ENCODE results near the gene PER1. TPM values are rescaled to one million over a fixed set of nuclear protein-coding genes. Genes with fewer than 3 reads are reported as not detected.

PER1 gene
- total and polyA plus RNA-seq, 4 donors: 34.3 to 297 (median 173) TPM

DNA sequence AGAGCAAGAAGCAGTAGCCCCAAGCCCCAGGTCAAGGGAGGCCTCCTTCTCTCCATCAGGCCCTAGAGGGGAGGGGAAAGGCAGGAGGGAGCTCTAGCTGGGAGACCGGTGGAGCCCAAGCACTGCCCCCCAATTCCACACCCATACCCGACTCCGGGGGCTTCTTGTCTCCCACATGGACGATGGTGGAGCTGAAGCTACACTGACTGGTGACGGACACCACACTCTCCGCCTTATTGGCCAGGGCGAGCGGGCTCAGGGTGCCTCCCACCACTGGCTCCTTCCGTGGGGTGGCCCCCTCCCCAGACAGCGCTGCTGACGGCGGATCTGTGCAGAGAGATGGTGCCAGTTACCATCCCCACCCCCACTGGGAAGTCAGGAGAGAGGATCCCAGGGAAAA is 6.4 kb downstream of the PER1 start:
- Histone ChIP-seq H3K4me3 (ENCODE audit: low read length in 2 of 2) (no peak overlapping the region), H3K27ac (ENCODE audit: low read depth in 1 of 2, low read length in 2 of 2) (no peak overlapping the region), H3K4me1 (ENCODE audit: control insufficient read depth in 1 of 2, insufficient read depth in 2 of 2, low read length in 2 of 2) (no peaks in the 10 kb centered on the region), H3K36me3 (ENCODE audit: control insufficient read depth in 1 of 2, insufficient read depth in 2 of 2, low read length in 1 of 2) (peaks cover 7 to 65% of the 10 kb centered on the region in 2 donors), H3K9me3 (ENCODE audit: control insufficient read depth, low read length) (no peaks in the 10 kb centered on the region), H3K27me3 (ENCODE audit: control insufficient read depth in 1 of 2, insufficient read depth in 2 of 2, low read length in 1 of 2) (no peaks in the 10 kb centered on the region)
- ATAC-seq (ENCODE audit: low FRiP score): no peak
- WGBS, 2 donors: 88 to 92% methylated on average over 12 of the region's 12 CpGs
- intact Hi-C loops (cut with DNase I): no loop called here
- no peak for DNase-seq

GRCh38 chr17:8144401-8145231 is 7.6 kb downstream of the PER1 start:
- Histone ChIP-seq H3K27ac (ENCODE audit: low read depth in 1 of 2, low read length in 2 of 2) (no peak overlapping the region), H3K4me1 (ENCODE audit: control insufficient read depth in 1 of 2, insufficient read depth in 2 of 2, low read length in 2 of 2) (no peaks in the 10 kb centered on the region), H3K36me3 (ENCODE audit: control insufficient read depth in 1 of 2, insufficient read depth in 2 of 2, low read length in 1 of 2) (peaks cover 7 to 66% of the 10 kb centered on the region in 2 donors), H3K4me3 (ENCODE audit: low read length in 2 of 2) (no peak overlapping the region), H3K9me3 (ENCODE audit: control insufficient read depth, low read length) (no peaks in the 10 kb centered on the region), H3K27me3 (ENCODE audit: control insufficient read depth in 1 of 2, insufficient read depth in 2 of 2, low read length in 1 of 2) (no peaks in the 10 kb centered on the region)
- intact Hi-C loops (cut with DNase I): no loop called here
- no peak for DNase-seq
- WGBS, 2 donors: 84% methylated on average over 15 of the region's 15 CpGs
- ATAC-seq (ENCODE audit: low FRiP score): no peak

- Histone ChIP-seq H3K4me1 (ENCODE audit: control insufficient read depth in 1 of 2, insufficient read depth in 2 of 2, low read length in 2 of 2) (no peaks in the 10 kb centered on the region), H3K27ac (ENCODE audit: low read depth in 1 of 2, low read length in 2 of 2) (no peak overlapping the region), H3K27me3 (ENCODE audit: control insufficient read depth in 1 of 2, insufficient read depth in 2 of 2, low read length in 1 of 2) (no peaks in the 10 kb centered on the region), H3K36me3 (ENCODE audit: control insufficient read depth in 1 of 2, insufficient read depth in 2 of 2, low read length in 1 of 2) (peaks cover 7 to 64% of the 10 kb centered on the region in 2 donors), H3K9me3 (ENCODE audit: control insufficient read depth, low read length) (no peaks in the 10 kb centered on the region), H3K4me3 (ENCODE audit: low read length in 2 of 2) (no peak overlapping the region)
- WGBS, 2 donors: 85 to 88% methylated on average over 22 of the region's 22 CpGs
- ATAC-seq (ENCODE audit: low FRiP score): no peak
- intact Hi-C loops (cut with DNase I): no loop called here
- DNase-seq: no peak
Observed at GRCh38 chr17:8143581-8144400, 8.4 kb downstream of the PER1 start.

DNA sequence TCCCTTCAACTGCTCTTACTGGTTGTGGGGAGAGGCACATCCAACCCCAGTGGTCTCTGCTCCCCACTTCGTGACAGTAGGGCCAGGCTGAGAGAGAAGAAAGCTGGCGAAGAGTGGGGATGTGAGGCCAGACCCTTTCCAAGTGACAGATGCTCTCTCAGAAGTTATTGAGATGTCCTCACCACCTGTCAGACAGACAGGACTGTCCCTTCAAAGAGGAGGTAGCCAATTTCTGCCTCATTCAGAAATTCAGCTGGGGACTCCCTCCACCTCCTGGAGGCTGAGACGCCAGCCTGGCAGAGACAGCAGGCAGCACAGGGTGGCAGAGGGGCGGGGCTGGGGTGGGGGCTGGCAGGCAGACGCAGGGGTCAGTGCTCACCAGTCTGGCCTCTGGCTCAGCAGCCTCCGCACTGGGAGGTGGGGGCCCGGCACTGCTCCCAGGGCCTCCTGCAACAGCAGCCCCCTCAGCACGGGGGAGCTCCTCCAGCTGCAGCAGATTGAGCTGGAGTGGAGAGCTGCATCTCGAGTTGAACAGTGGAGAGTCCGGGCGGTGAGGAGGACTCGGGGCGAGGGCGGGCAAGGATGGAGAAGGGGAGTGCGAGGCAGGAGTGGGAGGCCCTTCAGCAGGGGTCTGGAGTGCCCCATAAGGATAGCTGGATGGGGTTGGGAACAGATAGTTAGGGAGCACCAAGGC is 9.2 kb downstream of the PER1 start:
- H3K4me1 ChIP-seq (ENCODE audit: control insufficient read depth in 1 of 2, insufficient read depth in 2 of 2, low read length in 2 of 2): peaks cover 0 to 1% of the 10 kb centered on the region in 2 donors
- no peaks in the 10 kb centered on the region for H3K27me3 ChIP-seq (ENCODE audit: control insufficient read depth in 1 of 2, insufficient read depth in 2 of 2, low read length in 1 of 2)
- WGBS, 2 donors: 74 to 77% methylated on average over 15 of the region's 15 CpGs
- H3K9me3 ChIP-seq (ENCODE audit: control insufficient read depth, low read length): no peaks in the 10 kb centered on the region
- H3K4me3 ChIP-seq (ENCODE audit: low read length in 2 of 2): no peak overlapping the region
- intact Hi-C loops (cut with DNase I): no loop called here
- no peak for ATAC-seq (ENCODE audit: low FRiP score)
- DNase-seq: no peak
- no peak overlapping the region for H3K27ac ChIP-seq (ENCODE audit: low read depth in 1 of 2, low read length in 2 of 2)
- H3K36me3 ChIP-seq (ENCODE audit: control insufficient read depth in 1 of 2, insufficient read depth in 2 of 2, low read length in 1 of 2): peaks cover 7 to 58% of the 10 kb centered on the region in 2 donors

- Histone ChIP-seq H3K4me1 (ENCODE audit: control insufficient read depth in 1 of 2, insufficient read depth in 2 of 2, low read length in 2 of 2) (peaks cover 0 to 1% of the 10 kb centered on the region in 2 donors), H3K27ac (ENCODE audit: low read depth in 1 of 2, low read length in 2 of 2) (no peak overlapping the region), H3K4me3 (ENCODE audit: low read length in 2 of 2) (no peak overlapping the region), H3K27me3 (ENCODE audit: control insufficient read depth in 1 of 2, insufficient read depth in 2 of 2, low read length in 1 of 2) (no peaks in the 10 kb centered on the region), H3K36me3 (ENCODE audit: control insufficient read depth in 1 of 2, insufficient read depth in 2 of 2, low read length in 1 of 2) (peaks cover 7 to 51% of the 10 kb centered on the region in 2 donors), H3K9me3 (ENCODE audit: control insufficient read depth, low read length) (no peaks in the 10 kb centered on the region)
- ATAC-seq (ENCODE audit: low FRiP score) (no peak), DNase-seq (peak in 1 of 2 donors; percentile 47)
- intact Hi-C loops (cut with DNase I): no loop called here
- 83 to 84% methylated on average over 23 of the region's 23 CpGs for WGBS, 2 donors
Observed at GRCh38 chr17:8142158-8142886, 9.9 kb downstream of the PER1 start.

GRCh38 chr17:8141741-8142140 is 10.5 kb downstream of the PER1 start:
- Histone ChIP-seq H3K27ac (ENCODE audit: low read depth in 1 of 2, low read length in 2 of 2) (no peak overlapping the region), H3K4me1 (ENCODE audit: control insufficient read depth in 1 of 2, insufficient read depth in 2 of 2, low read length in 2 of 2) (peaks cover 0 to 1% of the 10 kb centered on the region in 2 donors), H3K27me3 (ENCODE audit: control insufficient read depth in 1 of 2, insufficient read depth in 2 of 2, low read length in 1 of 2) (no peaks in the 10 kb centered on the region), H3K9me3 (ENCODE audit: control insufficient read depth, low read length) (no peaks in the 10 kb centered on the region), H3K36me3 (ENCODE audit: control insufficient read depth in 1 of 2, insufficient read depth in 2 of 2, low read length in 1 of 2) (peaks cover 7 to 46% of the 10 kb centered on the region in 2 donors), H3K4me3 (ENCODE audit: low read length in 2 of 2) (no peak overlapping the region)
- WGBS, 2 donors: 86% methylated on average over 11 of the region's 11 CpGs
- intact Hi-C loops (cut with DNase I): no loop called here
- DNase-seq: no peak
- no peak for ATAC-seq (ENCODE audit: low FRiP score)

- H3K9me3 ChIP-seq (ENCODE audit: control insufficient read depth, low read length): no peaks in the 10 kb centered on the region
- peaks cover 5 to 40% of the 10 kb centered on the region in 2 donors for H3K36me3 ChIP-seq (ENCODE audit: control insufficient read depth in 1 of 2, insufficient read depth in 2 of 2, low read length in 1 of 2)
- H3K27ac ChIP-seq (ENCODE audit: low read depth in 1 of 2, low read length in 2 of 2): no peak overlapping the region
- intact Hi-C loops (cut with DNase I): no loop called here
- peaks cover 0 to 1% of the 10 kb centered on the region in 2 donors for H3K4me1 ChIP-seq (ENCODE audit: control insufficient read depth in 1 of 2, insufficient read depth in 2 of 2, low read length in 2 of 2)
- ATAC-seq (ENCODE audit: low FRiP score) (no peak), DNase-seq (peak in 1 of 2 donors; percentile 47)
- no peak overlapping the region for H3K4me3 ChIP-seq (ENCODE audit: low read length in 2 of 2)
- H3K27me3 ChIP-seq (ENCODE audit: control insufficient read depth in 1 of 2, insufficient read depth in 2 of 2, low read length in 1 of 2): no peaks in the 10 kb centered on the region
- 87 to 91% methylated on average over 7 of the region's 7 CpGs for WGBS, 2 donors
Observed at GRCh38 chr17:8141045-8141444, 11.2 kb downstream of the PER1 start.

All from aorta (tissue), 5 donors.